ENCODE measurements around the gene GPR108. TPM values are rescaled to one million over a fixed set of nuclear protein-coding genes. Genes with fewer than 3 reads are reported as not detected.

Gene GPR108
- total RNA-seq, 1 donor from 2014 or later = 74.0 TPM

DNA sequence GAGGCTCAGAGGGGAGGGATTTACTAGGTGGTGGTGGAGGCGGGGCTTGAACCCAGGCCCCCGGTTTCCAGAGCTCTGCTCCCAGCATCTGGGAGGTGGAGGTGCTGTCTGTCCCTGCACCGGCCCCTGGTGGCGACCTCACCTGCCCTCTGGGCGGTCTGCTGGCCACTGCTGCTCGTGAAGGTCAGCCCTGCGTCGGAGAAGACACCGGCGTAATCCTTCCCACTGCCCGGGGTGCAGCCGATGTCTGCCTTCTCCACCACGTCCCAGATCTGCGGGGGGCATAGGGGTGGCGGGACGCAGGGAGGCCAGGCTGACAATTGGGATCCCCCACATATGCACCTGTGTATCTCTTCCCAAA is 29.7 kb downstream of the GPR108 start:
- no peak for DNase-seq (ENCODE audit: low spot score)

DNA sequence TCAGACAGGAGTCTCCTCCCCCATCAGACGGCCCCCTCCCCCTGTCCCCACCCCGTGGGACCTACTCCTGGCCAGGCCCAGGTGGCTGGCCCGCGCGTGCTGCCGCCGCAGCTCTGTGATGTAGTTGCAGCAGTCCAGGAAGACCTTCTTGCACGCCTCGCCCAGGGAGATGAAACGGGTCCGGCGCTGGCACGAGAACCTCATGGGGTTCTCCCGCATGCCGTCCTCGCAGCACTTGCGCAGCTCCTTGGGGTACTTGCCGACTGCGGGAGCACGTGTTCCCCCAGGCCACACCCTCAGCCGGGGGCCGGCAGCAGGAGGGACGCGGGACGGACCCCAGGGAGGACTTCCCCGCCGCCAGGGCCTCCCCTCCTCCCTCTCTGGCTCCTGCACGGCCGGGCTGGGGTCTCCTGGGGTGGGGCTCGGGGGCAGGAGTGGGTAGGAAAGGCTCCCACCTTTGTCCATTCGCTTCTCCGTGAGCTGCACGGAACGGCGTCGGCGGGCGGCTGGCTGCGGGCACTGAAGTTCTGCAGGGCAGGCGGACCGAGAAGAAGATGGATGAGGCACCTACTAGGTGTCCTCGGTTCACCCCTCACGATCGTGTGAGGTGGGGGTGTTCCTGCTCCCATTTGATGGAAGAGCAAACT is 30.2 kb downstream of the GPR108 start:
- DNase-seq (ENCODE audit: low spot score) = no peak

DNA sequence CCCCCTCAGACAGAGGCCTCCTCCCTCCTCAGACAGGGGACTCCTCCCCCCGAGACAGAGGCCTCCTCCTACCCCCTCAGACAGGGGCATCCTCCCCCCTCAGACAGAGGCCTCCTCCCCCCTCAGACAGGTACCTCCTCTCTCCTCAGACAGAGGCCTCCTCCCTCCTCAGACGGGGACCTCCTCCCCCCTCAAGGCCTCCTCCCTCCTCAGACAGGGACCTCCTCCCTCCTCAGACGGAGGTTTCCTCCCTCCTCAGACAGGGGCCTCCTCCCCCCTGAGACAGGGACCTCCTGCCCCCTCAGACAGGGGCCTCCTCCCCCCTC is 30.8 kb downstream of the GPR108 start:
- no peak for DNase-seq (ENCODE audit: low spot score)

DNA sequence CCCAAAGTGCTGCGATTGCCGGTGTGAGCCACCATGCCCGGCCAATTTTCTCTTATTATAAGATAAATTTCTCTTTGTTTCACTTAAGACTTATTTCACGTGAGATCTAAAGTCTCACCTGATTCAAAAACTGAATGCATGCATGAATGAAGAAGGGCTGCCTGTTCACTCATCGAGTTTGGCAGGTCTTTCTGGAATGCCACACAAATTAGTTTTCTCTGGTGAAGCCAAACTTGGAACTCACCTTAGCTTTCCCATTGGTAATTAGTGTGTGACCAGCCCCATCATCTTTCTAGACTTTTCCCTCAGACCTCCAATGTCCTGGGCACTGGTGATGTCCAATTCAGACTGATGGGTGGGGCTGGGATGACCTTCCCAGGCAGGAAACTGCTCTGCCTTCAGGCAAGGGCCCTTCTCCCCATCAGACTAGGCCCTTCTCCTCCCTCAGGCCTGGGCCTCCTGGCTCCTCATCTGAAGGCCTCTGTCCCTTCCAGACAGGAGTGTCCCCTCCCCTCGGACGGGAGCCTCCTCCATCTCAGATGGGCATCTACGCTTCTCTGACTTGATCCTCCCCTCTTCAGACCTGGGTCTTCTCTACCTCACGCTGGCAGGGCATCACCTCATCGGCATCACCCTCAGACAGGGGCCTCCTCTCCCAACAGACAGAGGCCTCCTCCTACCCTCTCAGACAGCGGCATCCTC is 31.3 kb downstream of the GPR108 start:
- DNase-seq (ENCODE audit: low spot score) = no peak

DNA sequence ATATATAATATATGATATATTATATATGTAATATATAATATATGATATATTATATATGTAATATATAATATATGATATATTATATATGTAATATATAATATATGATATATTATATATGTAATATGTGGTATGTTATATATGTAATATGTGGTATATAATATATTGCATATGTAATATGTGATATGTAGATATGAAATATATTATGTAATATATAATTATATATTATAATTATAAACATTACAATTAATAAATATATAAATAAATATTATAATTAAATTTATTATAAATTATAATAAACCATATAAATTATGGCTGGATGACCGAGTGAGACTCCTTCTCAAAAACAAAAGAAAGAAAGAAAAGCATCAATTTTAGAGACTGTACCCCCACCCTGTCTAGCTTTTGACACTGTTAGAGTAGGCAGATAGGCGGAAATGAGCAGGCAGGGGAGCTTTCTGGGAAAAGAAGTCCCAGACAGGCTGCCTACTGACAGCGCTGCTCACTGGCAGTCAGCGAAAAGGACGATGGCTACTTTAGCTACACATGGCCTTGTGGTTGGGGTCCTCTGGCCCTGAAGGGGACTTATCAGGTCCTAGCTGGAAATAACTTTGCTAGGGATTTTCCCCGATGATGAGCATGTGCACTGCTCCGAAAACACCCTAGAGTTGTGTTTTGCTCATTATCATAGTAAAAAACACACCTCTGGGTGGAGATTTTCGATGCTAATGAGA is 36.6 kb downstream of the GPR108 start:
- DNase-seq (ENCODE audit: low spot score) = no peak

DNA sequence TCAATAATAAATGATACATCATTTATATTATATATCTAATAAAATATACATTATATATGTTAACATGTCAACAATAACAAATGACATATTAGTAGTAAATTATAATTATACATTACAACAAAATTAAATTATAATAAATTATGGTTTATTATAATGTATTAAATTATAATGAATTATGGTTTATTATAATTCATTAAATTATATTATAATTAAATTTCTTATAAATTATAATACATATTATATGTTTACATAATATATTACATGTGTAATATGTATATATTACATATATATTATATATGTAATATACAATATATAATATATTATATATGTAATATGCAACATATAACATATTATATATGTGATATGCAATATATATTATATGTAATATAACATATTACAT is 37.4 kb downstream of the GPR108 start:
- DNase-seq (ENCODE audit: low spot score) = no peak

DNA sequence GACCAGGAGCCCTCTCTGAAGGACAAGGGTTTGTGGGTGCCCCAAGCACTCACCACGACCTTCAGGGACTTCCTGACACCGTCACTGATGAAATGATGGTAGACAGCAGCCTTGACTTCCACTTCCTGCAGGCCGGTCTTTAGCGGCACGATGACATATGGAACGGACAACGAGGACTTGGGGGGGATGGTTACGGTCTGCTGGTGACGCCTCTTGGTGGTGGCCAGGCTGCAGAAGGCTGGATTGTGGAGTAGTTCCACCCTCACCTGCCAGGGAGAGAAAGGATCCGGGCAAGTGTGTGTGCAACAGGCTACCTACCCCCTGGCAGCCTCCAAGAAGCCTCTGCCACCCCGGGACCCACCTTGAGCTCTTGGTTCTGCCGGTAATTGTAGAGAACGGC is 40.1 kb downstream of the GPR108 start:
- DNase-seq (ENCODE audit: low spot score) = no peak

DNA sequence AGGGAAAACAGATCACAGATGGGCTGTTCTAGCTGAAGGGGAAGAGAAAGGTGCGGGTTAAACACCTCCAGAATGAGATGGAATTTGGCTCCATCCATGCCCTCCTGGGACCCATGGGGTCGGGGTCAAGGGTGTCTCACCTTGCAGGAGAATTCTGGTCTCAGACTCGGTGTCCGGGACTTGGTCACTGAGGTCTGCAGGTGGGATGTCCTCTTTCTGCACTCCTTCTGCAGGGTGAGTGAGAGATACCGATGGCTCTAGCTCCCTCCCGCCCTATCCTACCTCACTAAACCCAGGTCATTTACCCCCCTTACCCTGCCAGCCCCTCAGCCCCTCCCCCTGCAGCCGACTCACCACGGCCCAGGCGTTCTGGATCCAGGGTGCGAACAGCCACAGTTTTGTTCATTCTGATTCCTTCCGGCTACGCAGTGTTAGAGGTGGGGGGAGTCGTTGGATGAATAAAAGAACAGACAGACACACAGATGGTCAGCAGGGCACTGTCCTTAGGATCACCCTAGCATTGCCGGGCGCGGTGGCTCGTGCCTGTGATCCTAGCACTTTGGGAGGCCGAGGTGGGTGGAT is 41.0 kb downstream of the GPR108 start:
- DNase-seq (ENCODE audit: low spot score) = no peak

DNA sequence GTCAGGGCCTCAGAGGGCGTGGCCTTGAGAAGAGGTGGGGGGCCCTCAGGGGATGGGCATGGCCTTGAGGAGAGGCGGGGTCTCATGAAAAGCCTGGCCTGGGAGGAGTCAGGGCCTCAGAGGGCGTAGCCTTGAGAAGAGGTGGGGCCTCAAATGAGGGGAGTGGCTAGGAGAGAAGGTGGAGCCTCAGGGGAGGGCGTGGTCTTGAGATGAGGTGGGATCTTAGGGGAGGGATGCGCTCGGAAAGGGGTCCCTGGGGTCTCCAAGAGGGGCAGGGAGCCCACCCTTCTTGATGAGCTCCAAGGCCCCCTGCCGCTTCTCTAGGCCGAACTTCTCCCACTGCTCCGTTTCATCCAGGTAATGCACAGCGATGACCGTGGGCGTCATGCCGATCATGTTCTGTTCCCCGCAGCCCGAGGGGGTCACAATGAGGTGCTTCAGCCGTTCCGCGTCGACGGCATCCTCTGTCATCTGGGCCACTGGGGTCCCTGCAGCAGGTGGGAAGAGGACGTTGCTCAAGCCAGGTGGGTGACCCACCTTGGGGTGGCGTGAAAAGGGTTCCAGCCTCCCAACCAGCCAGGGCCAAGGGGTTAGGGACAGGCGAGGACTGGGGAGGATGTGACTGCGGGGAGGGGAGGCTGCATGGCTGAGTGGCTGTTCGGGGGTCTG is 43.1 kb downstream of the GPR108 start:
- DNase-seq (ENCODE audit: low spot score) = no peak

DNA sequence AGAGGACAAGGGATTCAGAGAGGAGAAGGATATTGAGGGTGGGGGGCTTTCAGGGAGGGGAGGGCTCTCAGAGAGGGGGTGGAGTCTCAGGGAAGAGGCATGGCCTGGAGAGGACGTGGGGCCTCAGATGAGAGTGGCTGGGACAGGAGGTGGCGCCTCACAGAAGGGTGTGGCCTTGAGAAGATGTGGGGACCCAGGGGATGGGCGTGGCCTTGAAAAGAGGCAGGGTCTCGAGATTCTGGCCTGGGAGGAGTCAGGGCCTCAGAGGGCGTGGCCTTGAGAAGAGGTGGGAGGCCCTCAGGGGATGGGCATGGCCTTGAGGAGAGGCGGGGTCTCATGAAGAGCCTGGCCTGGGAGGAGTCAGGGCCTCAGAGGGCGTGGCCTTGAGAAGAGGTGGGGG is 43.7 kb downstream of the GPR108 start:
- no peak for DNase-seq (ENCODE audit: low spot score)

DNA sequence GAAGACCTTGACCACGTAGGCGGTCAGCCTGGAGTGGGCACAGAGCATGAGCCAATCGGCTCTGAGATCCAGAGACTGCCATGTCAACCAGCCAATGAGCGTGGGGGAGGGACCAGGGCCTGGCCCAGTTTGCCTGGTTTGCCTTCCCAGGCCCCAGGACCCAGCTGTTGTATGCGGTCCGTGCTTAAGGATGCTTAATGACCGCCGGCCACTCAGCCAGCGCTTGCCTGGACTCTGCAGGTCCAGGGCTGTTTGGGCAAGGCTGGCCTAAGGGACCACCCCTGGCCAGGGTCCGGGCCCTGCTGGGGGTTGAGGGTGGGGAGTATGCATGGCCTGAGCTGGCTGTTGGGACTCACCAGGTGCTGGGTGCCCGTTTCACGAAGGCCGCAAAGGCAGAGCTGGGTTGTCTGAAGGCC is 44.3 kb downstream of the GPR108 start:
- no peak for DNase-seq (ENCODE audit: low spot score)

DNA sequence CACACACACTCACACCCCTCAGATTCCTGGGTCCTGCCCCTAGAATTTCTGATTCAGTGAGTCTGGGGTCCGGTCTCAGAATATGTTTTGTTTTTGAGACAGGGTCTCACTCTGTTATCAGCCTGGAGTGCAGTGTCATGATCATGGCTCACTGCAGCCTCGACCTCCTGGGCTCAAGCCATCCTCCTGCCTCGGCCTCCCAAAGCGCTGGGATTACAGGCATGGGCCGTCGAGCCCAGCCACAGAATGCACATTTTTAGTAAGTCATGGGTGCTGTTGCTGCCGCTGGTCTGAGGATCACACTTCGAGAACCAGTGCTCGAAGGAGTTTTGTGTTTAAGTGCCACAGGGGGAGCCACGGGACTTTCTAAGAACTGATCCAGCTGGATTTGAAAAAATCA is 45.4 kb downstream of the GPR108 start:
- no peak for DNase-seq (ENCODE audit: low spot score)

DNA sequence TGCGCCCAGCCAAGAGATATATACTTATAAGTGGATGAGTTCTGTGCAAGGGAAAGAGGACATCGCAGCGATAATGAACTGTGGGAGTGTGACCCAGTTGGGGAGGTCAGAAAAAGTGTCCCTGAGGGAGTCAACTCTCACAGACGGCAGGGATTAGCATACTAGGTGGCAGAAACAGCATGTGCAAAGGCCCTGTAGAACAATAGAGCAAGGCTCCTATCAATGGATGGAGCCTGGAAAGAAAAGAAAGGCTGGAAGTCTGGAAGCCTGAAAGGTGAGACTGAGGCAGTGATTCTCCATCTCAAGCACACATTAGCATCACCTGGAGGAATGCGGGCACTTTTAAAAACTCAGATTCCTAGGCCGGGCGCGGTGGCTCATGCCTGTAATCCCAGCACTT is 46.0 kb downstream of the GPR108 start:
- DNase-seq (ENCODE audit: low spot score) = no peak

DNA sequence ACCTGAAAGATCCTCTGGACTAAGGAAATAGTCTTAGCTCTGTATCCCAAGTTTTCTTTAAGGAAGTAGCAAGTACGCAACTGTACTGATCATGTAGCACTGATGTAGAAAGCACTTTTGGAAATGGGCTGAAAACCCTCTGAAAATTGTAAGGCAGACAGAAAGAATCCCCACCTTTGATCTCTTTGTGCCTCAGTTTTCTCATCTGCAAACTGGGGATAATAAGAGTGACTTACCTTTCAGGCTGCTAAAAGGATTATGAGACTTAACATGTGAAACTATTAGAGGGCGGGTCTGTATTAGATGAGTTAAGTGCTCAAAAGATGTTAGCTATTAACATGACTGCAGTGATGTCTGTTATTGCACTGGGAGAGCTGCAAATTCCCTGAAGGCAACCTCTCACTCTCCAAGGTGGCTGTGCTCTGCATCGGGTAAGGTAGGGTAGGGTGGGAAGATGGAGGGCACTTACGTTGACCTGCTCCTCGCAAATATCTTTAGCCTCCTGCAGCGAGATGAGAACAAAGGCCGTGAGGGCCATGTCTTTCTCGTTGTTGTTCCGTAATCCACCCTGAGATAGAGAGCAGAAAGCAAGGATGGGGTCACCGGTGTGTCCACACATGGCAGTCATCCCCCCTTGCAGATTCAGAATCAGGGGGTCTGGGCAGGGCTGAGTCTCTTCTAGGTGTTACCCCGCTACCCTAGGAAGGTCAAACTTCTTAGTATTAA is 47.1 kb downstream of the GPR108 start:
- no peak for DNase-seq (ENCODE audit: low spot score)

DNA sequence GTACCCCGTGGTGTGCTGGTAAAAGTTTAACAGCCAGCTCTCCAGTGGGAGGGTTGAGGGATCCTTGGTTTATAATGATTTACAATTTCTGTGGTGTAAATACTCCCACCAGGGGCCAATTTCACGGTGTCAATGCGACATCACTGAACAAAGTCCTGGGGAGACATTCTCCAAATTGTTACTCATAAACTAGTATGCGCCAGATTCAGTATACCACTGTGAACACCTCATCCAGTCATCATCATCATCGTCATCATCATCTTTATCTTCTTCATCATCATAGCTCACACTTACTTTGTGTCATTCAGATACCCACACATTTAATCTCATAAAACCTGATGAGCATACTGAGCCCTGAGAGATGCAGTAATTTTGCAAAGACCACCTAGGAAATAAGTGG is 50.3 kb downstream of the GPR108 start:
- DNase-seq (ENCODE audit: low spot score) = no peak

DNA sequence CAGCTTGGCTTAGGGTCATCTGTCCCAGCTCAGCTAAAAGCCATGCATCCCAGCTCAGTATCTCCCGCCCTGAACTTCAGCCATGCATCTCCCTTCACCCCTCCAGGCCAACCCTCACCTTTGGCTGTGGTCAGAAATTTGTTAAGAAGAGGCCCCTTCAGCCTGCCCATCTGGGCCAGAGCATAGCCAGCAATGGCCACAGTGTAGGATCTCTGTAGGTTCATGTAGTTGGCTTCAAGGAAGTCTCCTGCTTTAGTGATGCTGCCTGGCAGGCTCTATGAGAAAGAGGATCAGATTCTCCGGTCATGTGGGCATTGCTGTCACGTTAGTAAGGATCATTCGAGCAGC is 50.8 kb downstream of the GPR108 start:
- no peak for DNase-seq (ENCODE audit: low spot score)

DNA sequence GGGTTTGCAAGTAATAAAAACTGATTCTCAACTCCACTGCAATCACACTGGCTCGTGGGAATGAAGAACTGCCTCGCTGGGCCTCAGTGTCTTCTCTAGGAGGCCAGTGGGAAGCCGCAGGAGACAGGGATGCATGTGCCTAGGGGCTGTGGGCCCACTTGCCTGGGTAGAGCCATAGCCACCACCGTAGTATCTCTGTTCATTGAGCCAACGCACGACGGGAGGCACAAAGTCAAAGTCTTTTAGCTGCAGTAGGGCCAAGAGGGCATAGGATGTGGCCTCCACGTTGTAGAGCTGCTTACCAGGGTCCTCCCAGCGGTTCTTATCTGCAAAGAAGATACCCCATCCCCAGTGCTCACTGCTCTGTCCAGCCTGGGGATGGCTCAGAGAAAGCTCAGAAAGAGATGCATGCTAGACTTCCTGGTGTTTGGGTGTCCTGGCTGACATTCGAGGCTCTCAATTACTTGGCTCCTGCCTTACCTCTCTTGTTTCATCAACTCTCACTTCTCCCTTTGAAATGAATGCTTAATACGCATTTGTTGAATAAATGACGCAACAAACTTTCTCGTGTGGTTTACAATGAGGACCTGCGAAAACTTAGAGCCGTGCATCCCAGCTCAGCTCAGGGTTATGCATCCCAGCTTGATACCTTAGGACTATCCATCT is 51.3 kb downstream of the GPR108 start:
- no peak for DNase-seq (ENCODE audit: low spot score)

DNA sequence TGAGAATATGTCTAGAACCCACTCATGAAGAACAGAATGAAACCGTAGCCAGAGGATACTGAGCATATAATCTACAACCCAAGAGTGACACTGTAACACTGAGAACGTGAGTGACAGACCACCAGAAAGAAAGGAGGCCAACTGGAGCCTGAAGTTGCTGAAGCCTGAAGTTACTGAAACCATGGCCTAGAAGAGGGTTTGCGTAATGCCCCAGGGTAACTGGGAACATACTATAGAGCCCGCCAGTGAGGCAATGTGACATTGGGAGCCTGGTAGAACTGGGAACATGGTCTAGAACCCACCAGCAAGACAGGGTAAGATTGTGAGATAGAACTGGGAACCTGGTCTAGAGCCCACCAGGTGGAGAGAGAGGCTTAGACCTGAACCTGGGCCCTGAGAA is 51.9 kb downstream of the GPR108 start:
- no peak for DNase-seq (ENCODE audit: low spot score)

DNA sequence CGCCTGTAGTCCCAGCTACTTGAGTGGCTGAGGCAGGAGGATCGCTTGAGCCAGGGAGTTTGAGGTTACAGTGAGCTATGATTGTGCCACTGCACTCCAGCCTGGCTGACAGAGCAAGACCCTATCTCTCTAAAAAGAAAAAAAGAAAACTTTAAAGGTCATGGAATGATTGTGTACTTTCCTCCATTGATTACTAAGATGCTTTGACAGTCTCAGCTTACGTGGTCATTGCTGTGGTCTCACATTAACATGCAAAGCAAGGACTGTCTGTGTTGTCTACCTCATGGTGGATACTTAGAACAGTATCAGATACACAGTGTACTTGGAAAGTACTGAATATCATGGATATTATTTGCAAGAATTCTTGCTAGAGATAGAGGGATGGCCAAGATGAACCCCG is 53.4 kb downstream of the GPR108 start:
- DNase-seq (ENCODE audit: low spot score) = no peak

DNA sequence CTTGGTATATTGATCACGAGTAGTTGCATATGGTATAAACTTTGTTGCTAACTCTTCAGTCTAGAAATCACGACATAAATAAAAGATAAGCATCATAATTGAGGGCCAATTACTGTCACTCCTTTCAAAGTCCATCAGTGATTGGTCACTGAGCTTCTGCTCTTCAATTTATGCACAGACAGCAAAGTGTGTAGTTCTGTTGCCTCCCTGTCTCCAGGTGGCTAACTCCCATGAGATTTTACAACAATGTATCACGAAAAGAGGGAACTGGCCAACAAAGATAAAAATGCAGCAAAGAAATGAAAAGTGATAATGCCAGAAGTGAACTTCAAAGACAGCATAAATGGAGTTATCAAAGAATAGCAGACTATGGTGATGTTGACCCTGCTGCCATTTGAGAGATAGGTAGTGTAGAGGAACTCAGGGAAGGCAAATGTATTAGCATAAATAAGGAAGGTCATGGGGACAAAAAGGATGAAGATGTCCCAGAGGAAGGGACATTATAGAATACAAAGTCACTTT is 54.7 kb downstream of the GPR108 start:
- no peak for DNase-seq (ENCODE audit: low spot score)

DNA sequence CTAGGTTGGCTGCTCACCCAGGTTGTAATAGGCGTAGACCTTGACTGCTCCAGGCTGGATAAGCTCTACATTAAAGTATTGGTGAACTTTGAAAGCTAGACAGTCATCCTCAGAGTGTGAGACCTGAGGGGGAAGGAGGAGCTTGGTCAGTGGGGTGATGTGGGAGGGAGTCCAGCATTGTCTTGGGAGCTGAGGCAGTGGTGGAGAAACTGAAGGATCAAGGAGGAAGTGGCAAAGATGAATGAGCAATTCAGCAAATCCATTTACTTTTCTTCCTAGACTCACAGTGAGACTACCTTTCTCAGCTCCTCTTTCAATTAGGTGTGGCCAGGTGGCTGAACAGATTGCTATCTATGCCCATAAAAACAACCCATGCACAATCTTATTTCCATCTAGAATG is 57.2 kb downstream of the GPR108 start:
- DNase-seq (ENCODE audit: low spot score) = no peak

All from ureter (tissue), 1 donor.